Cardiac fibroblast (primary cell): Measurements from ENCODE around the gene DCBLD2.

Experiments used
- DNase-seq, 2 donors: peaks; one replicate each; pipeline versions ENCODE4 v3.0.0 to v3.0.0-alpha.2; 2010; ENCODE audit warnings: low read depth in 2 of 2
- H3K4me3 ChIP-seq, 2 donors: replicated peaks in 1 of 2; 1 replicate in 1 of 2; 2 replicates in 1 of 2; pipeline ENCODE4 v1.5.1; 2011; ENCODE audit warnings: low read depth in 2 of 2, low read length in 2 of 2, mild to moderate bottlenecking in 2 of 2, moderate library complexity in 1 of 2
- CTCF ChIP-seq: IDR thresholded peaks from one replicate; pipeline ENCODE4 v1.5.1; 2011; ENCODE audit warnings: low read depth, mild to moderate bottlenecking, low read length, inconsistent platforms

The DCBLD2 gene

GRCh38 chr3:98893740-98894139, 7.8 kb downstream of the DCBLD2 start:
- peak in 1 of 2 donors; percentile 34 for DNase-seq
- H3K4me3 ChIP-seq: no peak overlapping the region
- TF ChIP-seq CTCF: no peak

- no peak for TF ChIP-seq CTCF
- peak in 1 of 2 donors; percentile 59 for DNase-seq
- peak overlapping the region in 1 of 2 donors; percentile 4 for H3K4me3 ChIP-seq
Measured at GRCh38 chr3:98892263-98892662, 9.2 kb downstream of the DCBLD2 start.

- DNase-seq: peak in 1 of 2 donors; percentile 39
- H3K4me3 ChIP-seq: no peak overlapping the region
- no peak for TF ChIP-seq CTCF
Measured at GRCh38 chr3:98890965-98891910, 10.3 kb downstream of the DCBLD2 start.

- DNase-seq: peak in 1 of 2 donors; percentile 32
- no peak for TF ChIP-seq CTCF
- no peak overlapping the region for H3K4me3 ChIP-seq
Measured at GRCh38 chr3:98890181-98890835, 11.2 kb downstream of the DCBLD2 start.

GRCh38 chr3:98887684-98888083, 13.8 kb downstream of the DCBLD2 start:
- H3K4me3 ChIP-seq: no peak overlapping the region
- DNase-seq: no peak
- TF ChIP-seq CTCF: no peak

GRCh38 chr3:98886525-98886924, 15.0 kb downstream of the DCBLD2 start:
- no peak overlapping the region for H3K4me3 ChIP-seq
- DNase-seq: peak in 1 of 2 donors; percentile 21
- no peak for TF ChIP-seq CTCF
